HFFc6 (cell line): ENCODE data around the gene CBFB. TPM values are rescaled to one million over a fixed set of nuclear protein-coding genes. Genes with fewer than 3 reads are reported as not detected.

Experiments used
- DNase-seq: peaks from one replicate; pipeline ENCODE4 v3.0.0-alpha.2; 2018
- H3K27ac Mint-ChIP-seq: 2 replicates; pipeline ENCODE4 v1.8.0; 2020; ENCODE audit warnings: mild to moderate bottlenecking, mixed read lengths
- H3K27me3 Mint-ChIP-seq: 2 replicates; pipeline ENCODE4 v1.8.0; 2021; ENCODE audit warnings: mild to moderate bottlenecking, moderate library complexity, mixed read lengths; ENCODE audit not compliant: insufficient read depth
- H3K36me3 Mint-ChIP-seq: 2 replicates; pipeline ENCODE4 v1.8.0; 2021; ENCODE audit warnings: low read depth, mixed read lengths
- H3K4me1 Mint-ChIP-seq: 2 replicates; pipeline ENCODE4 v1.8.0; 2020; ENCODE audit warnings: low read depth, mixed read lengths
- H3K4me3 Mint-ChIP-seq: 2 replicates; pipeline ENCODE4 v1.8.0; 2020; ENCODE audit warnings: mild to moderate bottlenecking, moderate library complexity, mixed read lengths
- H3K9me3 Mint-ChIP-seq: 2 replicates; pipeline ENCODE4 v1.8.0; 2020; ENCODE audit warnings: mild to moderate bottlenecking, mixed read lengths
- CTCF ChIP-seq: fragments of 200-600 bp; sonication (generic); IDR thresholded peaks from 2 replicates; pipeline ENCODE4 v1.5.0; 2021; ENCODE audit warnings: antibody characterized with exemption, mild to moderate bottlenecking
- total RNA-seq, 6 experiments: library from RNA; stranded (reverse); fragmentation: NEBNext Ultra II Directional; extraction: Animal tissue kit (Norgen Biotek cat#: 25700); gene quantifications; 2 replicates in 1 of 6; 3 replicates in 5 of 6; pipeline ENCODE4 v1.2.3, GENCODE V29; 2021

Gene CBFB
- total RNA-seq, 6 experiments from 2014 or later, result 55.2 to 84.4 (median 69.5) TPM

- Mint-ChIP-seq H3K9me3 (no peaks in the 10 kb centered on the region), H3K4me1 (no peaks in the 10 kb centered on the region), H3K27ac (no peak overlapping the region), H3K27me3 (peaks cover 5% of the 10 kb centered on the region), H3K4me3 (peak overlapping the region; percentile 59; the same call in 1 of the 2 replicates), H3K36me3 (no peaks in the 10 kb centered on the region)
- TF ChIP-seq CTCF, result no peak
- no peak for DNase-seq
Measured at GRCh38 chr16:67014634-67015312, 14.2 kb upstream of the CBFB start.

- Mint-ChIP-seq H3K9me3 (no peaks in the 10 kb centered on the region), H3K4me1 (no peaks in the 10 kb centered on the region), H3K36me3 (no peaks in the 10 kb centered on the region), H3K4me3 (no peak overlapping the region), H3K27ac (no peak overlapping the region), H3K27me3 (peaks cover 5% of the 10 kb centered on the region)
- TF ChIP-seq CTCF, result no peak
- no peak for DNase-seq
Measured at GRCh38 chr16:67015313-67015731, 13.6 kb upstream of the CBFB start.

GRCh38 chr16:67016143-67016542 is 12.8 kb upstream of the CBFB start:
- Mint-ChIP-seq H3K27ac (no peak overlapping the region), H3K36me3 (no peaks in the 10 kb centered on the region), H3K9me3 (no peaks in the 10 kb centered on the region), H3K27me3 (peaks cover 7% of the 10 kb centered on the region), H3K4me1 (peaks cover 7% of the 10 kb centered on the region; the same call in 1 of the 2 replicates), H3K4me3 (no peak overlapping the region)
- no peak for DNase-seq
- no peak for TF ChIP-seq CTCF

- no peak overlapping the region for H3K27ac Mint-ChIP-seq
- no peak for TF ChIP-seq CTCF
Measured at GRCh38 chr16:67016681-67017420, 12.1 kb upstream of the CBFB start.

GRCh38 chr16:67017421-67017750 is 11.6 kb upstream of the CBFB start:
- Mint-ChIP-seq H3K27ac (no peak overlapping the region), H3K4me1 (peaks cover 10% of the 10 kb centered on the region), H3K36me3 (no peaks in the 10 kb centered on the region), H3K4me3 (no peak overlapping the region), H3K27me3 (peaks cover 7% of the 10 kb centered on the region), H3K9me3 (no peaks in the 10 kb centered on the region)
- DNase-seq, result no peak
- no peak for TF ChIP-seq CTCF

More at GRCh38 chr16:67016681-67017420, 12.1 kb upstream of the CBFB start:
- Mint-ChIP-seq H3K36me3 (no peaks in the 10 kb centered on the region), H3K4me1 (peaks cover 7% of the 10 kb centered on the region; the same call in 1 of the 2 replicates), H3K9me3 (no peaks in the 10 kb centered on the region), H3K4me3 (no peak overlapping the region), H3K27me3 (peaks cover 7% of the 10 kb centered on the region)
- no peak for DNase-seq
